Activated CD4-positive, alpha-beta T cell treated with anti-CD3 and anti-CD28 coated beads, Interleukin-2, amount 10 ng/mL, durations not matched to agents 7 days and 5 days (primary cell): ENCODE data around the gene TSTD1. TPM values are rescaled to one million over a fixed set of nuclear protein-coding genes. Genes with fewer than 3 reads are reported as not detected.
A peak's percentile ranks its signal among the peaks of the same experiment; 100 is the strongest.

Experiments
- CTCF ChIA-PET: fragments of 350-600 bp; sonication (Branson Sonifier 250); formaldehyde crosslinking; loops from one replicate; lab custom pipeline; 2021; ENCODE audit warnings: antibody characterized with exemption; lab: Charles Lee
- POLR2A ChIA-PET: fragments of 350-600 bp; sonication (Branson Sonifier 250); formaldehyde crosslinking; loops from one replicate; lab custom pipeline; 2021; ENCODE audit warnings: antibody characterized with exemption; lab: Charles Lee
- DNase-seq: peaks from one replicate; pipeline ENCODE4 v3.0.0-alpha.2; 2020
- H3K27ac Mint-ChIP-seq: one replicate; pipeline ENCODE4 v1.8.0; 2021; ENCODE audit warnings: mild to moderate bottlenecking, moderate library complexity, mixed read lengths
- H3K27me3 Mint-ChIP-seq: one replicate; pipeline ENCODE4 v1.8.0; 2021; ENCODE audit warnings: mixed read lengths
- H3K36me3 Mint-ChIP-seq: one replicate; pipeline ENCODE4 v1.8.0; 2021; ENCODE audit warnings: low read depth, mixed read lengths
- H3K4me1 Mint-ChIP-seq: one replicate; pipeline ENCODE4 v1.8.0; 2021; ENCODE audit warnings: mixed read lengths
- H3K4me3 Mint-ChIP-seq: one replicate; pipeline ENCODE4 v1.8.0; 2021; ENCODE audit warnings: mild to moderate bottlenecking, moderate library complexity, mixed read lengths
- H3K9me3 Mint-ChIP-seq: one replicate; pipeline ENCODE4 v1.8.0; 2021; ENCODE audit warnings: mixed read lengths
- total RNA-seq, 2 experiments: library from RNA; stranded (reverse); gene quantifications; one replicate each; pipeline ENCODE4 v1.2.3, GENCODE V29; 2021

TSTD1 gene, protein sequence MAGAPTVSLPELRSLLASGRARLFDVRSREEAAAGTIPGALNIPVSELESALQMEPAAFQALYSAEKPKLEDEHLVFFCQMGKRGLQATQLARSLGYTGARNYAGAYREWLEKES
- 10 to 100 TPM; 33.5 to 43.6 TPM for total RNA-seq

- H3K4me1 Mint-ChIP-seq, result peaks cover 44% of the 10 kb centered on the region
- ChIA-PET CTCF (interaction anchor here (1.0 to 5.4 kb wide), 6 partner anchors 8 to 96 kb away, joined by 3 to 36 read pairs (median 6); partner anchors contain the start of genes F11R, KLHDC9 and USF1), POLR2A (no interaction called here)
- H3K27me3 Mint-ChIP-seq, result no peaks in the 10 kb centered on the region
- no peaks in the 10 kb centered on the region for H3K9me3 Mint-ChIP-seq
- peak; percentile 91 for DNase-seq
- peak within 1 kb of the TSS; percentile 94 for H3K27ac Mint-ChIP-seq
- peaks cover 46% of the 10 kb centered on the region for H3K36me3 Mint-ChIP-seq
- H3K4me3 Mint-ChIP-seq, result peak within 1 kb of the TSS; percentile 81
Observed at GRCh38 chr1:161038523-161039153, at the start of gene TSTD1. TSS of gene TSTD1 (minus strand) at chr1:161038964. CDS start at chr1:161038889, 75 bp downstream.

- H3K36me3 Mint-ChIP-seq, result no peaks in the 10 kb centered on the region
- no peak overlapping the region for H3K4me3 Mint-ChIP-seq
- H3K27ac Mint-ChIP-seq, result no peak overlapping the region
- ChIA-PET POLR2A (no interaction called here), CTCF (interaction anchor here (0.8 to 9.5 kb wide), 5 partner anchors 11 to 83 kb away, joined by 3 to 88 read pairs (median 4); partner anchors contain the start of genes ARHGAP30, KLHDC9 and USF1)
- no peak for DNase-seq
- peaks cover 11% of the 10 kb centered on the region for H3K4me1 Mint-ChIP-seq
- no peaks in the 10 kb centered on the region for H3K9me3 Mint-ChIP-seq
- no peaks in the 10 kb centered on the region for H3K27me3 Mint-ChIP-seq
Observed at GRCh38 chr1:161086457-161086856, 47.7 kb upstream of the TSTD1 start.

DNA sequence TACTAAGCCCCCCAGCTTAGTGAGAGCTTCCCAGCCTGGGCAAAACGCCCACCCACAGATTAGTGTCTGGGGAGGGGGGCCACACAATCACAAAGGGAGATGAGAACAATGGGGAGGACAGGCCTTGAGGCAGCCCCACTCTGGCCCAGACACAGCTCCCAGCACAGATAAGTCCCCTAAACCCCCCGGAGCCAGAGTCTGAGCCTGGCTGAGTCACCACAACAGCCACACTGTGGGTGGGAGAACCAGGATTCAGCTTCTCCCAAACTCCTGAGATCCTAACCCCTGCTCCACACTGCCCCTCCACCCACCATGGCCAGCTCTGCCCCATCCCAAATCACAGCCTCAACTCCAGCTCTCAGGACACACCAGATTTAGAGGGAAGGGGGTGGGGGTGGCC, 46.4 kb upstream of the TSTD1 start:
- no peaks in the 10 kb centered on the region for H3K9me3 Mint-ChIP-seq
- CTCF ChIA-PET, result interaction anchor here (0.5 to 9.5 kb wide), 6 partner anchors 8 to 52 kb away, joined by 4 to 88 read pairs (median 5); partner anchors contain the start of genes ARHGAP30, KLHDC9 and USF1
- H3K27me3 Mint-ChIP-seq, result no peaks in the 10 kb centered on the region
- no peak for DNase-seq
- POLR2A ChIA-PET, result no interaction called here
- H3K36me3 Mint-ChIP-seq, result no peaks in the 10 kb centered on the region
- H3K27ac Mint-ChIP-seq, result no peak overlapping the region
- no peaks in the 10 kb centered on the region for H3K4me1 Mint-ChIP-seq
- H3K4me3 Mint-ChIP-seq, result no peak overlapping the region

DNA sequence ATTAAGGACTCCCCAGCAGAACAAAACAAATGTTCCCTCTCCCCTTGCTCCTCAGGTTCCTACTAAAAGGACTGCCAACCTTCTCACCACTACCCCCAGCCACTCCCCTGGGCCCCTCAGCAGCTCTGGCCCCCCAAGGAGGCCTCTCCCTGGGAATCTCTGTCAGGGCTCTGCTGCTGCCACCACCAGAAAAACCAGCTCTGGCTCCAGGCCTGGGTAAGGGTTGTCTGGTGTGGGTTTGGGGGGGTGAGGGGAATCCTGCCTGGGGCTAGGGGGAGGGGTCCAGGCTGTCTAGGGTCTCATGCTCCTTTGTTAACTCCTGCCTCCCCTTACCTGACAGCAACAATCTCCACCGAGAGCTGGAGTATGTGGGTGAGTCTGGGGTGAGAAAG, 45.8 kb upstream of the TSTD1 start:
- Mint-ChIP-seq H3K4me3 (no peak overlapping the region), H3K27me3 (no peaks in the 10 kb centered on the region), H3K27ac (no peak overlapping the region), H3K4me1 (no peaks in the 10 kb centered on the region), H3K36me3 (no peaks in the 10 kb centered on the region), H3K9me3 (no peaks in the 10 kb centered on the region)
- ChIA-PET POLR2A (no interaction called here), CTCF (interaction anchor here (0.7 to 9.5 kb wide), 5 partner anchors 8 to 34 kb away, joined by 3 to 88 read pairs (median 6); partner anchors contain the start of genes ARHGAP30 and KLHDC9)
- no peak for DNase-seq

DNA sequence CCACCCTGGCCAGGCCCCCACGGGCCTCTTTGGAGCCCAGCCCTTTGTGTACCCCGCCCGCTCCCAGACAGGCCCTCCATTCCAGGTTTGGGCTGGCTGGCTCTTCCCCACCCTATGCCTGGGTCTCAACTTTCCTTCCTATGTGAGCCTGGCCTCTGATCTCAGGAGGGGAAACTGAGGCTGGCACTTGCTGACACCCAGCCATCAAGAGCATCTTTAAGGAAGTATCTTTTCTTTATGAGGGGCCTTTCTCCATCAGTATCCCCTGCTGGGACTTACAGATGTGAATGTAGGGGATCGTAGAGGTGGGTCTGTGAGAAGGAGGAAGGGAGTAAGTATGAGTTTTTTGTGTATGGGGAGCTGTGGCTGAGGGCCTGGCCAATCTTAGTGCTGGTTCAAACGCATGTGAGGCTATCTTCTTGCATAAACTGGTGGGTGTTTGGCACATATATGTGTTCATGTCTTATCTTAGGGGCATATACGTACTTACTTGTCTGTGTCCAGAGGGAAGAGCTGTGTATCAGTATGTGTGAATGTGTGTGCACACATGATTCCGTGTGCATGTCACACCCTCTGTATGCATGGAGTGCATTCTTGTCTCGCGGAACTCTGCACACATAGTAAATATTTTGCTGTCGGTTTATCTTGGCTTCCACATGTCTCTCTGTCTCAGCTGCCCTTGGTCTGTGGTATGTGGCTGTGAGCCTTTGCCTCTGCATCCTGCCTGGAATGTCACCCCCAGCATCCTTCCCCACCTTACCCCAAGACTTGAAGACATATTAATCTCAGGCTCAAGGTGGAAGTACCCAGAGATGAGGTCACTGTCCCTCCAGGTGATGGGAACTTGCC, 45.2 kb upstream of the TSTD1 start:
- Mint-ChIP-seq H3K4me1 (no peaks in the 10 kb centered on the region), H3K36me3 (no peaks in the 10 kb centered on the region), H3K27ac (no peak overlapping the region), H3K4me3 (no peak overlapping the region), H3K27me3 (no peaks in the 10 kb centered on the region), H3K9me3 (no peaks in the 10 kb centered on the region)
- POLR2A ChIA-PET, result no interaction called here
- DNase-seq, result no peak
- CTCF ChIA-PET, result interaction anchor here (1.2 to 9.5 kb wide), 4 partner anchors 9 to 35 kb away, joined by 3 to 88 read pairs (median 32); partner anchors contain the start of genes ARHGAP30 and KLHDC9

DNA sequence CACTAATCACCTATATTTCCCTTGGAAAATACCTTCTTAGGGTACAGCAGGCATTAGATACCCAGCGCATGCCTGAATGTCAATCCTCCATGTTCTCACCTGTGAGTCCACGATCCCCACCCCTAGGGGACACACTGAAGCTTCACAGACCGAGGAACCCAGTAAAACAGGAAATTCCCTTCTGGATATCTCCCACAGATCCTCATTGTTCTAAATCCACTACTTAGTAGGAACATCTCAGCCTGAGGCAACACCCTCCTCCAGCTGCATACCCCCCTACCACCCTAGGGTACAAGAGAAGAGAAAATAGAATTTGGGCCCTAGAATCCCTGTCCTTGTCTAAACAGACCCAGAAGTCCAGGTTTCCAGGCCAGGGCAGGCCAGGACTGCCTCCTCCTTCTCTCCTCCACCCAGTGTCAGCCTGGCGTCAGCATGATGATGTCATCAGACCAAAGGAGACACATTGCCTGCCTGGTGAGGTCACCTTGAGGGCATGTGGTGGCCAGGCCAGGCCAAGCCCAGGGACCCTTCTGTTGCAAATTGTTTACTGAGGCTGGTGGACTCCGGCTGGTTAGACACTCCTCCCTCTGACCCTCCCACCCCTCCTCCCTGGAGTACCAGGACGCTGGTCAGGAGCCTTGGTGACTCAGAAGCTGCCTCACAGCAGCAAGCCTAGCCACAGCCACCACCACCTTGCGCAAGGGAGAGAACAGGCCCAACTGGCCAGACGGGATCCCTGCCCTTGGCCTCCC, 44.4 kb upstream of the TSTD1 start:
- H3K4me1 Mint-ChIP-seq, result no peaks in the 10 kb centered on the region
- H3K36me3 Mint-ChIP-seq, result no peaks in the 10 kb centered on the region
- no peaks in the 10 kb centered on the region for H3K9me3 Mint-ChIP-seq
- CTCF ChIA-PET, result interaction anchor here (2.0 to 9.5 kb wide), 3 partner anchors 10 to 14 kb away, joined by 6 to 88 read pairs (median 58); partner anchors contain the start of genes ARHGAP30 and KLHDC9
- no peak for DNase-seq
- no peak overlapping the region for H3K27ac Mint-ChIP-seq
- H3K27me3 Mint-ChIP-seq, result no peaks in the 10 kb centered on the region
- POLR2A ChIA-PET, result no interaction called here
- no peak overlapping the region for H3K4me3 Mint-ChIP-seq

DNA sequence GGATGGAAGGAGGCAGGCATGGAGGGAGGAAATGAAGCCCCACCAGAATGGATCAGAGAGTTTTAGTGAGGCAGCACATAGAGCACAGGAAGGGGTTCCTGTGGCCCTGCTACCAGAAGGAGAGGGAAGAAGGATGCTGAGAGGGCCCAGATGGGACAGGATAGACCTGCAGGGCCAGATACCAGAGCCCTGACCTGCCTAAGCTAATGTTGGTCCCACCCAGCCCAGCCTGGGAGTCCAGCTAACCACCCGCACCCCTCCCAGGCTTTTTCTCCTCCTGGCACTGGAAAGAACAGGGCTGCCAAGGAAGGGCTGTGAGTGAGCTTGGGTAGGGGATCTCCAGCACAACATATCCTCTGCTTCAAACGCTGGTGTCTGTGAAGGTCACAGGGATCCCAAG, 43.7 kb upstream of the TSTD1 start:
- no peaks in the 10 kb centered on the region for H3K4me1 Mint-ChIP-seq
- no peak for DNase-seq
- H3K27me3 Mint-ChIP-seq, result no peaks in the 10 kb centered on the region
- no peaks in the 10 kb centered on the region for H3K36me3 Mint-ChIP-seq
- ChIA-PET POLR2A (no interaction called here), CTCF (interaction anchor here (9.5 kb wide), 1 partner anchor 9 kb away, joined by 88 read pairs; the partner anchor contains the start of gene ARHGAP30)
- no peak overlapping the region for H3K27ac Mint-ChIP-seq
- no peaks in the 10 kb centered on the region for H3K9me3 Mint-ChIP-seq
- H3K4me3 Mint-ChIP-seq, result no peak overlapping the region

DNA sequence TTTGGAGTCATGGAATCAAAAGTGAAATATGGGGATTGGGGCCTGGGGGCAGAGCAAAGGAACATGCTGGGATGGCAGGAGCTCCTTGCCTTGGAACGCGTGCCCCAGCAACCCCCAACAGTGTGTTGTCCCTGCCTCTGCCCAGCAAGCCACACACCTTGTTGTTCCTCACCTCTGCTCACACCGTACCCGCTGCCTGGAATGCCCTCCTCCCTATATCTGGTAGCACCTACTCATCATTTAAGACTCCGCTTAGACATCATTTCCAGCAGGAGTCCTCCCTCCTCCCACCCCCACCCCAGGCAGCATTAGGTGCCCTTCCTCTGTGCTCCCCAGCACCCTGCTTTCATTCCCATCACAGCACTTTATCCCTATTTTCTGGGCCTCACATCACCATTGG, 42.8 kb upstream of the TSTD1 start:
- Mint-ChIP-seq H3K36me3 (no peaks in the 10 kb centered on the region), H3K4me3 (no peak overlapping the region), H3K27me3 (no peaks in the 10 kb centered on the region), H3K27ac (no peak overlapping the region), H3K4me1 (peaks cover 2% of the 10 kb centered on the region), H3K9me3 (no peaks in the 10 kb centered on the region)
- CTCF ChIA-PET, result interaction anchor here (9.5 kb wide), 1 partner anchor 8 kb away, joined by 88 read pairs; the partner anchor contains the start of gene ARHGAP30
- DNase-seq, result no peak
- POLR2A ChIA-PET, result no interaction called here

DNA sequence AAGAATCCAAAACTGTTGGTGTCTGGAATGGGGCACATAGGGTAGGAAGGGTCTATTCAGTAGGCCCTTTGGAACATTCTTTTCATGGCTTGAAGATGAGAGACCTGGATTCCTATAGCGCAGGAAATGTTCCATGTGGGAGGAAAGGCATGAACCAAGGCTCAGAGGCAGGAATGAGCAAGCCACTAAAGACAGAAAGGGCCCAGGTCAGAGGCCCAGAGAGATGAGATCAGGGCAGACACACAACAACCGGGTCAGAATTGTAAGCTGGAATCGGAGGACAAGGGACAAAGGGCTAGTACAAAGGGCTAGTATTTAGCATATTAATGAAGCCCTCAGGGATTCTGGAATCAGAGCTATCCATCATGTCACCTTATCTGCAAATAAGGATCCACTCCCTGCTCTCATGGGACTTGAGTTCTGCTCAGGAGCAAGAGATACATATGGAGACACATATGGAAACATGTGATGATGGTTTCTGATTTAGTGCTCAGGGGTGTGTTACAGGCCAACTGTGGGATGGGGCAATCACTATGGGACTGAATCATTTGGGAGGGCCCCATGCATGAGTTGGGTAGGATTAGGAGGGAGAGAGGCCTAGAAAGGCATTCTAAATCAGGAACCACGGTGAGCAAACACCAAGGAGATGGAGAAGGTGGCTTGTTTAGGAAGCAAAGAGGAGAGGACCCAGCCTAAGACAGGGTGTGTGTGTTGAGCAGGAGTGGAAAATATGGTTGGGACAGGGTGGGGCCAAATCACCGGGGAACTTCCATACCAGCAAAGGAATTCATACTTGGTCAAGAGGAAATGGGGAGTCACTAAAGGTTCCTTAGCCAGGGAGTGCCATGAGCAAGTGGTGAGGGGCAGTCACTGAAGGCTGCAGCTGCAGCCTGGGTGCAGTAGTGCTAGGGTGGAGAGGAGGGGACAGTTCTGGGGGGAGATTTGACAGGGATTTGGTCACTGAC, 42.0 kb upstream of the TSTD1 start:
- Mint-ChIP-seq H3K27ac (no peak overlapping the region), H3K4me3 (no peak overlapping the region), H3K36me3 (no peaks in the 10 kb centered on the region), H3K9me3 (no peaks in the 10 kb centered on the region), H3K27me3 (no peaks in the 10 kb centered on the region), H3K4me1 (peaks cover 3% of the 10 kb centered on the region)
- CTCF ChIA-PET, result interaction anchor here (1.1 to 9.5 kb wide), 4 partner anchors 8 to 19 kb away, joined by 3 to 88 read pairs (median 4); partner anchors contain the start of gene ARHGAP30
- POLR2A ChIA-PET, result no interaction called here
- DNase-seq, result no peak

- ChIA-PET CTCF (interaction anchor here (1.1 to 13.5 kb wide), 7 partner anchors 10 to 34 kb away, joined by 3 to 185 read pairs (median 4); partner anchors contain the start of genes ARHGAP30, KLHDC9 and USF1), POLR2A (interaction anchor here (0.6 kb wide), 1 partner anchor 367 kb away, joined by 3 read pairs; no protein-coding TSS in a partner anchor)
- Mint-ChIP-seq H3K9me3 (no peaks in the 10 kb centered on the region), H3K4me3 (no peak overlapping the region), H3K4me1 (peaks cover 7% of the 10 kb centered on the region), H3K36me3 (no peaks in the 10 kb centered on the region), H3K27me3 (no peaks in the 10 kb centered on the region), H3K27ac (no peak overlapping the region)
- no peak for DNase-seq
Observed at GRCh38 chr1:161079436-161080110, 40.8 kb upstream of the TSTD1 start.
